LHCN-M2 (cell line): ENCODE measurements around the gene AHSA1. TPM values are rescaled to one million over a fixed set of nuclear protein-coding genes. Genes with fewer than 3 reads are reported as not detected.

ENCODE experiments used
- DNase-seq: peaks from one replicate; pipeline ENCODE4 v3.0.0-alpha.2; 2012; ENCODE audit warnings: low read depth
- total RNA-seq: library from RNA; depleted of rRNA; stranded (reverse); fragments of >200 nt; gene quantifications from 2 replicates; pipeline ENCODE4 v1.2.3, GENCODE V29; 2014; rRNA removed

Gene AHSA1
- total RNA-seq, 1 experiment from 2014 or later = 132 TPM

DNA sequence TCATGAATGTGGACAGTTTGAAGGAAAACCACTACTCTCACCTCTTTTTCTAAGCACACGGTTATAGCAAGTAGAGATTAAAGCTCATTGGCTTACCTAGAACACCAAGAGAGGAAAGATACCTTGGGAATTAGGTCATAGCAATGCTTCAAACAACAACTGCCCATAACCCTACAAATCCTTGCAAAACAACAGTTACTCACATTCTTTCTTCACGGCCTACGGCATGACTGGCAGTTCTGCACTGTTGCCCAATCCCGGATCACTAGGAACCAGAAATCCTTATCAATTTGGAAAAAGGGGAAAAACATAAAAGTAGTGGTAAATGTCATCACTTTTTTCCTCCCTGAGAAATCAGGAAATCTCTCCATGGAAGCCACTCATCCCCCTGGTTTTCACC is 50.4 kb downstream of the AHSA1 start:
- DNase-seq = peak; percentile 32

DNA sequence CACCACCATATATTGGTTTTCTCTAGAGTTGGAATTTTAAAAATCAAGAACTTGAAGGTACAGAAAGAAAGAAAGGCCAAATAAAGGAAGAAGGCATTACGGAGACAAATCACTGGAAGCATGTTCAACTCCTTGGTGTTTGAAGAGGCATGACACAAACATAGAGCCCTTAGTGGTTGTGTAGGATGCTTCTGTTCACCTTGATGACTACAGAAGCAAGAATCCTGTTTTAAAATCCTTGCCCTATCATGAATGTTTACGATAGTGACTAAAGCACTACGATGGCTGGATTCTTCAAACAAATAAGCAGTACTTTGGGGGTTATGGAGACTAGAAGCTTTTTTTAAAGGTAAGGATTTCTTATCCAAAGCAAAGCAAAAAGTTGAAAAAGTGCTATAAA is 51.0 kb downstream of the AHSA1 start:
- no peak for DNase-seq

DNA sequence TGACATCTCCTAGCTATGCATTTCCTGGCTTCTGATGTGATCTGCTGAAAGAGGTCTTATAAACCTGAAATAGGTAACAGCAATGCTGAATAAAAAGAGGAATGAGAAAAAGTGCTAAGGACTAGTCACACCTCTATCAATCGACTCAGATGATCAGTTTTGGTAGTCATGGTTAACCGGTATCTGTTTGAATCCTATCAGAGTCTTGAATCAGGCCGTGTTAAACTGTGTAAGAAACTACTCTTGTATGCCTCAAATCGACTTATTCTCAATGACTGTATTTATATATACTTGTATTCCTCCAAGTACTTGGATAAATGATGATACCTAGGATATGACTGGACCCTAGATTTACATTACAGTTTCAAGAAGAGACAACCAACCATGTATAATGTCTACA is 51.5 kb downstream of the AHSA1 start:
- no peak for DNase-seq

GRCh38 chr14:77511486-77512162 is 53.7 kb downstream of the AHSA1 start:
- no peak for DNase-seq

DNA sequence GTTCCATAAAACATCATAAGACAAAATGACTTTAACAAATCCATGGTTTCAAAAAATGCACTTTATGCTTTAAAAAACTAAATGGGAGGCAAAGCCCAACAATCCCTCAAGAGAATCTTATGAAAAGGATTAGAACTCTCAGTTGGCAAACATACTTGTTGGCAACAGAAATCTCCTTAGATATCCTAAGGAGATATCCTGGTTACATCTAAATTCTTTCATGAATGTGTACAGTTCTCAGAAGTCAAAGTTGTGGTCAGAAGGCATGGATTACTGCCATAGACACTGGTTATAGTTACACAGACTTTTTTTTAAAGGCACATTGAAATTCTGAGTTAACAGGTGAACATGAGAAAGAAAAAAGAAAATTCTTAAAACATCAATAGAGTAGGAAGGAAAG is 58.2 kb downstream of the AHSA1 start:
- DNase-seq = no peak

Other genes starting within 250 kb of the AHSA1 start
- not detected in 2 replicates for gene NGB, start 186.9 kb upstream of the AHSA1 start, total RNA-seq
- gene POMT2, start 137.2 kb upstream of the AHSA1 start, total RNA-seq = 12.2 and 15.0 TPM in 2 replicates
- gene GSTZ1, start 137.1 kb upstream of the AHSA1 start, total RNA-seq = 25.8 and 27.7 TPM in 2 replicates
- 12.1 and 12.9 TPM in 2 replicates for gene TMED8, start 81.0 kb upstream of the AHSA1 start, total RNA-seq
- gene SAMD15, start 80.7 kb upstream of the AHSA1 start, total RNA-seq = 1.7 and 5.0 TPM in 2 replicates
- 0.06 TPM in 1 of 2 replicates, not detected in the other for gene NOXRED1, start 34.6 kb upstream of the AHSA1 start, total RNA-seq
- 19.5 and 20.8 TPM in 2 replicates for gene VIPAS39, start 492 bp upstream of the AHSA1 start, total RNA-seq
- 0.23 and 0.90 TPM in 2 replicates for gene ISM2, start 40.7 kb downstream of the AHSA1 start, total RNA-seq
- gene SPTLC2, start 158.5 kb downstream of the AHSA1 start, total RNA-seq = 12.5 and 15.6 TPM in 2 replicates
- gene ALKBH1, start 249.9 kb downstream of the AHSA1 start, total RNA-seq = 10.6 and 11.3 TPM in 2 replicates